GM19438 (cell line): ENCODE results near the gene CYP2S1.

ENCODE experiments used
- ATAC-seq: cut with Tn5 transposase; IDR thresholded peaks from one replicate; pipeline ENCODE4 v1.9.1; 2021; ENCODE audit warnings: low read depth; ENCODE audit not compliant: unreplicated experiment

The CYP2S1 gene

GRCh38 chr19:41253660-41254059, 60.6 kb downstream of the CYP2S1 start:
- no peak for ATAC-seq

GRCh38 chr19:41255171-41255570, 62.2 kb downstream of the CYP2S1 start:
- ATAC-seq, result no peak
